ENCODE data around the gene KCNE2.

The KCNE2 gene

DNA sequence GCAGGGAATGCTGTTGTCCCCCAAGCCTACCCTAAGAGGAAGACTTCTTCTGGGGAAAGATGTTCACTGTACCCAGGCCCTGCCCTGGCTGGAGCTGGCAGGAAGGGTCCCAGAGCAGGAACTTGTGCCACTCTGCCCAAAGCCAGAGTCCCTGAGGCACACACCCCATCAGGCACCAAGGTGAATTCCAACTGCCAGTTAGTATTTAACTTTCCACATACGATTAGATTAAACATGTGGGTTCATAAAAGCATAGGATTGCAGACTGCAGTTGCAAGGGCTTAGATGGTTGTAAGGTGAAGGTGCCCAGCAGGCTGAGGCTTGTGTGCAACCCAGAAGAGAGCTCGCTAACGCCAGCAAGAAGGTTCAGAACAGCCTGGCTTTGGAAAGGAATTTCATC lies at the start of gene KCNE2:
Gene KCNE2, plus strand, starts transcription at position 274 of the 400 bp plus-strand sequence. CDS start 6,473 bp downstream, outside the sequence.
- Histone ChIP-seq H4K20me1 (no peaks in the 10 kb centered on the region), H3K27ac (no peak within 1 kb of the TSS), H3K9ac (no peak within 1 kb of the TSS), H3K4me1 (peaks cover 13% of the 10 kb centered on the region; the same call in 1 of the 2 replicates), H3K4me3 (no peak within 1 kb of the TSS), H3K27me3 (no peaks in the 10 kb centered on the region), H3K4me2 (no peak within 1 kb of the TSS), H3K9me3 (peaks cover 2% of the 10 kb centered on the region; the same call in 1 of the 2 replicates), H3K36me3 (no peaks in the 10 kb centered on the region)
- no peak for TF ChIP-seq Cebpa-rat (IDR thresholded peaks at IDR 0.05)

DNA sequence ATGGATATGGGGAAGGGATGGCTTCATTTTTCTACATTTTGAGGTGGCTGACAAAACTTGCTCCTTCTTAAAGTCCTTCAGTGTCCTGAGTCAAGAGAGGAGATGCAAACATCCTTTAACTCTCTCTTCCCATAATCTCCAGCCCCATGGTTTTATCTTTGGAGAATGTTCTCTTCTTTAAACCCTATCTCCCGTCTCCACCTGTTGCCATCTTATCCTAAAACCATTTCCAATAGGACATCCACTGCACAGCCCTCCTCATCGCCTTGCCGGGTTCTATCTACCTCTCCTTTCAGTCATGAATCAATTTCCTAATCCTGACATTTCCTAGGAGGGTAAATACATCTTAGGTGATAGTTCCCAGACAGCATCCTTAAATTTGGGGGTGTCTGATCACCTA lies 44.2 kb upstream of the KCNE2 start:
- Histone ChIP-seq H4K20me1 (no peaks in the 10 kb centered on the region), H3K36me3 (no peaks in the 10 kb centered on the region), H3K27me3 (no peaks in the 10 kb centered on the region), H3K9me3 (peaks cover 5% of the 10 kb centered on the region; the same call in 1 of the 2 replicates), H3K27ac (no peak overlapping the region), H3K4me1 (no peaks in the 10 kb centered on the region), H3K9ac (no peak overlapping the region), H3K4me2 (no peak overlapping the region), H3K4me3 (no peak overlapping the region)
- TF ChIP-seq Cebpa-rat (IDR thresholded peaks at IDR 0.05), result no peak

DNA sequence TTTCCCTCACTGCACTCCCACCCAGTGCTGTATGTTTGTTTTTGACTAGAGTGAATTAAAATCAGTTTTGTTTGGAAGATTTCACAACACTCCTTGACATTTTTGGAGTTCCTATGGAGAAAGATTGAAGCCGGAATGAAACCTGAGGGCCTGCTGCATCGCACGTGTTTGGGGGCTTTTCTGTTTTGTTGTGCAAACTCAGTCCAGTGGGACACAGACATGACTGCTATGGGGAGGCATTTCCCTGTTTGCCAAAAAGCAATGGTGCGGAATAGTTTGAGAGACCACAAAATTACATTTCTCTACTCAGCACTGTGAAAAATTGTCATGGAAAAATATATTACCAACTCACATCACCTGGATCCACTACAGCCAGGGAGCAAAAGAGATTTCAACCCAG lies 43.8 kb upstream of the KCNE2 start:
- Histone ChIP-seq H3K4me1 (no peaks in the 10 kb centered on the region), H3K27ac (no peak overlapping the region), H3K9me3 (peaks cover 5% of the 10 kb centered on the region; the same call in 1 of the 2 replicates), H3K9ac (no peak overlapping the region), H3K4me2 (no peak overlapping the region), H3K27me3 (no peaks in the 10 kb centered on the region), H3K36me3 (no peaks in the 10 kb centered on the region), H4K20me1 (no peaks in the 10 kb centered on the region), H3K4me3 (no peak overlapping the region)
- no peak for TF ChIP-seq Cebpa-rat (IDR thresholded peaks at IDR 0.05)

DNA sequence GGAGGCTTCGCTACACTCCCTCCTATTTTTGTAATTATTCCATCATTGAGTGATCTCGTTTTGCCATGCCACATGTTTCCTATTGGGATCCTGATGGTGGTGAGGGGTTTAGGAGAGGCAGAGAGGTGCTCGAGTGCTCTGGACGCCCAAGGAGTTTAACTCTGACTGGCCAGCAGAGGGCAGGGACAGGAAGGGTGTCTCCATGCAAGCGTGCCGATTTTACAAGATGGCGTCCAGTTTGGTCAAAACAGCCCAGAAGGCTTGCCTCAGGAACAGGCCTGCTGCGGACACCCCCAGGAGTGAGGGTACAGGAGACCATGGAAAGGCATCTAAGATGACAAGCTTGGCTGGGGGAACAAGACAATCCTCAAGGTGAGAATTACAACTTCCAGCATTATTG lies 33.8 kb upstream of the KCNE2 start:
- Histone ChIP-seq H3K4me2 (no peak overlapping the region), H3K9me3 (peaks cover 13% of the 10 kb centered on the region), H3K4me3 (no peak overlapping the region), H3K27ac (no peak overlapping the region), H4K20me1 (no peaks in the 10 kb centered on the region), H3K27me3 (no peaks in the 10 kb centered on the region), H3K4me1 (no peaks in the 10 kb centered on the region), H3K9ac (no peak overlapping the region), H3K36me3 (no peaks in the 10 kb centered on the region)
- TF ChIP-seq Cebpa-rat (IDR thresholded peaks at IDR 0.05), result no peak

DNA sequence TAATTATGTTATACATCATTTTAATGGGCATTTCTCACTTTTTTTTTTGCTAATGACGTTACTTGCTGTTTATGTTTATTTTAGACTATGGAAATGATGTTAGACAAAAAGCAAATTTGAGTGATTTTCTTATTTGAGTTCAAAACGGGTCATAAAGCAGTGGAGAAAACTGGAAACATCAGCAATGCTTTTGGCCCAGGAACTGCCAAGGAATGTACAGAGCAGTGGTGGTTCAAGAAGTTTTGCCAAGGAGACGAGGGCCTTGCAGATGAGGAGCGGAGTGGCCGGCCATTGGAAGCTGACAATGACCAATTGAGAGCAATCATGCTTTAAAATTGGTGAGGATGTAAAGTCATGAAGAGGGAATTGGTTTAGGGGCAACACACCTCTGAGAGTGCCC lies 32.1 kb upstream of the KCNE2 start:
- Histone ChIP-seq H3K4me1 (peaks cover 8% of the 10 kb centered on the region; the same call in 1 of the 2 replicates), H3K4me3 (no peak overlapping the region), H3K36me3 (no peaks in the 10 kb centered on the region), H3K27me3 (no peaks in the 10 kb centered on the region), H3K9me3 (peaks cover 13% of the 10 kb centered on the region), H4K20me1 (no peaks in the 10 kb centered on the region), H3K4me2 (no peak overlapping the region), H3K9ac (no peak overlapping the region), H3K27ac (no peak overlapping the region)
- TF ChIP-seq Cebpa-rat (IDR thresholded peaks at IDR 0.05), result no peak

DNA sequence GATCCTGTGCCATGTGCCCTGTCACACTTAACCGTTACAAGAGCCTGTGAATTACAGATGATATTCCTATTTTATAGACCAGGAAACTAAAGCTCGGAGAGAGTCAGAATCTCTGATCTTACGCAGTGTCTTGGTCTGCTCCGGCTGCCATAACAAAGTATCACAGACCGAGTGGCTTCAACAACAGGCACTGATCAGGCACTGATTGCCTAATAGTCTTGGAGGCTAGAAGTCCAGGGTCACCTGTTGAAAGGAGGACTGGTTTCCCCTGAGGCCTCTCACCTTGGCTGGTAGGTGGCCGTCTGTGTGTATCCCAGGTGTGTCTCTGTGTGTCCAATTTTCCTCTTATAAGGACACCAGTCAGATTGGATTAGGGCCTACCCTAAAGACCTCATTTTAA lies 31.5 kb upstream of the KCNE2 start:
- H3K9me3 ChIP-seq, result peaks cover 13% of the 10 kb centered on the region
- H4K20me1 ChIP-seq, result no peaks in the 10 kb centered on the region
- no peaks in the 10 kb centered on the region for H3K27me3 ChIP-seq
- no peak overlapping the region for H3K4me2 ChIP-seq
- H3K9ac ChIP-seq, result no peak overlapping the region
- no peak overlapping the region for H3K27ac ChIP-seq
- H3K4me1 ChIP-seq, result peaks cover 8% of the 10 kb centered on the region; the same call in 1 of the 2 replicates
- no peaks in the 10 kb centered on the region for H3K36me3 ChIP-seq
- no peak overlapping the region for H3K4me3 ChIP-seq
- no peak for TF ChIP-seq Cebpa-rat (IDR thresholded peaks at IDR 0.05)

DNA sequence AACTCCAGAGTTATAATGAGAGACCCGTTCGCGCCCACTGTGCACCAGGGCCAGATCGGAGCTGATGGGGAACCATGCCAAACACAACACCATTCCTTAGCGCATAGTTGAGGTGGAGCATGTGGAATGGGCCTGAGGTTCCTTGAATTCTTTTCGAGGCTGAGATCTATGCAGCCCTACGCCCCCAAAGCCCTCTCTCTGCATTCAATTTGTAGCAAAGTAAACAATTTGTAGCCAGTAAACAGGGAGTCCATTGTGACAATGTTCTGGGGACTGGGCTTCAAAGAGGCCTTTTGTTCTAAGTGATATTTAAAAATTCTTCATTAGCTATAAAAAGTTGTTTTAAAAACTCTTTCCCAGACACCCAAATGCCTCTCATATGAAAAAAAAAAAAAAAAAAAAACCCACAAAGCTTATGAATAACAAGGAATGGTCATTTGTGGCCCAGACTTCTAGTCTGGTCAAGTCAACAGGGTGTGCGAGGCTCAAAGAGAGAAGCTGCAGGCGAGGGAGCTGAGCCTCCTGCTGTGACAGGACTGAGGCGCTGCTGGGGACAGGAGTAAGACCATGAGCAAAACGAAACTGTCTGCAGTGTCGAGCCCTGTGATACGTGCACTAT lies 30.6 kb upstream of the KCNE2 start:
- Histone ChIP-seq H3K4me1 (peaks cover 8% of the 10 kb centered on the region; the same call in 1 of the 2 replicates), H3K9ac (no peak overlapping the region), H3K36me3 (no peaks in the 10 kb centered on the region), H3K27me3 (no peaks in the 10 kb centered on the region), H4K20me1 (no peaks in the 10 kb centered on the region), H3K4me3 (no peak overlapping the region), H3K9me3 (peaks cover 13% of the 10 kb centered on the region), H3K27ac (no peak overlapping the region), H3K4me2 (no peak overlapping the region)
- no peak for TF ChIP-seq Cebpa-rat (IDR thresholded peaks at IDR 0.05)

DNA sequence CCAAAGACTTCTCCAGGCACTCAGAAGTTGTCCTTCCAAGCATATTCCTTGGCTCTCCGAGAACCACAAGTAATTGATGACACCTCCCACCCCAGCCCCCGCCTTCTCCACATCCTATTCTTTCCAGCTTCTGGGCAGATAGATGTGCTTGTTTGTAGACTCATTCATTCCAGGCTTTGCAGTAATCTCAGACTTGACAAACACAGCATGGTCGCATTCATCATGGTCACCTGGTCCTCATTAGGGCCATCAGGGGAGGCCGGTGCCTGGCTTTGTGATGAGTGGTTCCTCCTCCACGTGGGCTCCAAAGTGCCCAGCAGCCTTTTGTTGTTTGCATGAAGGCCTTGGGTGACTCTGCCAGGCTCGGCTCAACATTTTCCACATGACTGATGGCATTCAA lies 28.5 kb upstream of the KCNE2 start:
- H3K4me2 ChIP-seq, result no peak overlapping the region
- no peaks in the 10 kb centered on the region for H3K9me3 ChIP-seq
- no peaks in the 10 kb centered on the region for H3K27me3 ChIP-seq
- H4K20me1 ChIP-seq, result no peaks in the 10 kb centered on the region
- H3K27ac ChIP-seq, result no peak overlapping the region
- TF ChIP-seq Cebpa-rat (IDR thresholded peaks at IDR 0.05), result no peak
- no peaks in the 10 kb centered on the region for H3K36me3 ChIP-seq
- H3K9ac ChIP-seq, result no peak overlapping the region
- peaks cover 8% of the 10 kb centered on the region; the same call in 1 of the 2 replicates for H3K4me1 ChIP-seq
- H3K4me3 ChIP-seq, result no peak overlapping the region

DNA sequence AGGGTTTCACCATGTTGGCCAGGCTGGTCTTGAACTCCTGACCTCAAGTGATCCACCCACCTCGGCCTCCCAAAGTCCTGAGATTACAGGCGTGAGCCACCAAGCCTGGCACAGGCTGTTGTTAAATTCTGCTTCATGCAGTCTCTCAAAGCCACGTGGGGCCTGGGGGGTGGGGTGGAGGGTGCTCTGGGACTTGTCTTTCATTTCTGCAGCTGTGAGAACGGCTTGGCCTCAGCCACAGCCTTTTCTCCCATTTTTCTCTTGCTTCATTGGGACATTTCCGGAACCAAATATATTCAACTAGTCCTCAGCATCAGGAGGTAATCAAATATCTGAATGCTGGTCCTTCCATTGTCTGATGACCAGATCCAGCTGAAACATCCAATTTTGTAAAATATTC lies 27.6 kb upstream of the KCNE2 start:
- no peak overlapping the region for H3K4me2 ChIP-seq
- peaks cover 8% of the 10 kb centered on the region; the same call in 1 of the 2 replicates for H3K4me1 ChIP-seq
- no peak overlapping the region for H3K4me3 ChIP-seq

GRCh38 chr21:34336756-34337391 lies 26.9 kb upstream of the KCNE2 start:
- H3K36me3 ChIP-seq, result no peaks in the 10 kb centered on the region
- no peaks in the 10 kb centered on the region for H3K27me3 ChIP-seq
- peaks cover 8% of the 10 kb centered on the region; the same call in 1 of the 2 replicates for H3K4me1 ChIP-seq
- no peak overlapping the region for H3K9ac ChIP-seq
- H3K4me2 ChIP-seq, result no peak overlapping the region
- no peak overlapping the region for H3K4me3 ChIP-seq
- no peaks in the 10 kb centered on the region for H4K20me1 ChIP-seq
- no peak overlapping the region for H3K27ac ChIP-seq
- no peak for TF ChIP-seq Cebpa-rat (IDR thresholded peaks at IDR 0.05)
- no peaks in the 10 kb centered on the region for H3K9me3 ChIP-seq

More for the DNA sequence above, 27.6 kb upstream of the KCNE2 start:
- no peak for TF ChIP-seq Cebpa-rat (IDR thresholded peaks at IDR 0.05)
- Histone ChIP-seq H3K36me3 (no peaks in the 10 kb centered on the region), H3K27me3 (no peaks in the 10 kb centered on the region), H3K9ac (no peak overlapping the region), H3K27ac (no peak overlapping the region), H3K9me3 (no peaks in the 10 kb centered on the region), H4K20me1 (no peaks in the 10 kb centered on the region)

Measured in BLaER1 (cell line).